ENCODE measurements around the gene EHMT1.

- TF ChIP-seq POLR2A (IDR thresholded peaks at IDR 0.05) (no peak), CTCF (IDR thresholded peaks at IDR 0.05) (no peak)
Measured at GRCh38 chr9:137783521-137783920, 164.7 kb downstream of the EHMT1 start.
